Activated CD4-positive, CD25-positive, alpha-beta regulatory T cell treated with anti-CD3 and anti-CD28 coated beads, Interleukin-2, amount 50 U/mL, for 16 hours (primary cell): ENCODE measurements around the gene PABPC3.

Source experiments
- DNase-seq: peaks from one replicate; pipeline ENCODE4 v3.0.0-alpha.2; 2020; ENCODE audit warnings: low read depth, low spot score

Gene PABPC3

GRCh38 chr13:25095851-25096453 is at the start of gene PABPC3:
PABPC3 (plus strand) TSS chr13:25096136; CDS start chr13:25096199, 63 bp downstream.
- DNase-seq, result no peak

- DNase-seq, result no peak
These were observed 49.5 kb upstream of the PABPC3 start for GRCh38 chr13:25046274-25046984.

- no peak for DNase-seq
These were observed 48.9 kb upstream of the PABPC3 start for GRCh38 chr13:25046985-25047511.

- no peak for DNase-seq
These were observed 44.9 kb upstream of the PABPC3 start for GRCh38 chr13:25051065-25051464.

GRCh38 chr13:25059166-25059565 is 36.8 kb upstream of the PABPC3 start:
- no peak for DNase-seq

- DNase-seq, result no peak
These were observed 36.0 kb upstream of the PABPC3 start for GRCh38 chr13:25059958-25060357.

GRCh38 chr13:25062479-25062878 is 33.5 kb upstream of the PABPC3 start:
- DNase-seq, result no peak

- DNase-seq, result no peak
These were observed 31.5 kb upstream of the PABPC3 start for GRCh38 chr13:25064396-25064795.

GRCh38 chr13:25065974-25066770 is 29.8 kb upstream of the PABPC3 start:
- DNase-seq, result no peak

- DNase-seq, result no peak
These were observed 28.9 kb upstream of the PABPC3 start for GRCh38 chr13:25067064-25067463.

- no peak for DNase-seq
These were observed 27.1 kb upstream of the PABPC3 start for GRCh38 chr13:25068810-25069209.

GRCh38 chr13:25069236-25069635 is 26.7 kb upstream of the PABPC3 start:
- no peak for DNase-seq

- DNase-seq, result no peak
These were observed 26.0 kb upstream of the PABPC3 start for GRCh38 chr13:25069911-25070310.

GRCh38 chr13:25080773-25081172 is 15.2 kb upstream of the PABPC3 start:
- DNase-seq, result no peak

- no peak for DNase-seq
These were observed 11.8 kb upstream of the PABPC3 start for GRCh38 chr13:25084096-25084495.

- DNase-seq, result no peak
These were observed 10.7 kb upstream of the PABPC3 start for GRCh38 chr13:25085125-25085742.

- no peak for DNase-seq
These were observed 7.2 kb upstream of the PABPC3 start for GRCh38 chr13:25088562-25089221.

GRCh38 chr13:25097426-25097825 is 1.5 kb downstream of the PABPC3 start:
- DNase-seq, result no peak

GRCh38 chr13:25103711-25104110 is 7.8 kb downstream of the PABPC3 start:
- no peak for DNase-seq

- DNase-seq, result no peak
These were observed 13.4 kb downstream of the PABPC3 start for GRCh38 chr13:25109341-25109740.

- DNase-seq, result no peak
These were observed 15.1 kb downstream of the PABPC3 start for GRCh38 chr13:25110956-25111584.
